Measurements from ENCODE around the gene THRA. TPM values are rescaled to one million over a fixed set of nuclear protein-coding genes. Genes with fewer than 3 reads are reported as not detected.

THRA gene
- total RNA-seq, 1 experiment from 2014 or later = 18.4 TPM

DNA sequence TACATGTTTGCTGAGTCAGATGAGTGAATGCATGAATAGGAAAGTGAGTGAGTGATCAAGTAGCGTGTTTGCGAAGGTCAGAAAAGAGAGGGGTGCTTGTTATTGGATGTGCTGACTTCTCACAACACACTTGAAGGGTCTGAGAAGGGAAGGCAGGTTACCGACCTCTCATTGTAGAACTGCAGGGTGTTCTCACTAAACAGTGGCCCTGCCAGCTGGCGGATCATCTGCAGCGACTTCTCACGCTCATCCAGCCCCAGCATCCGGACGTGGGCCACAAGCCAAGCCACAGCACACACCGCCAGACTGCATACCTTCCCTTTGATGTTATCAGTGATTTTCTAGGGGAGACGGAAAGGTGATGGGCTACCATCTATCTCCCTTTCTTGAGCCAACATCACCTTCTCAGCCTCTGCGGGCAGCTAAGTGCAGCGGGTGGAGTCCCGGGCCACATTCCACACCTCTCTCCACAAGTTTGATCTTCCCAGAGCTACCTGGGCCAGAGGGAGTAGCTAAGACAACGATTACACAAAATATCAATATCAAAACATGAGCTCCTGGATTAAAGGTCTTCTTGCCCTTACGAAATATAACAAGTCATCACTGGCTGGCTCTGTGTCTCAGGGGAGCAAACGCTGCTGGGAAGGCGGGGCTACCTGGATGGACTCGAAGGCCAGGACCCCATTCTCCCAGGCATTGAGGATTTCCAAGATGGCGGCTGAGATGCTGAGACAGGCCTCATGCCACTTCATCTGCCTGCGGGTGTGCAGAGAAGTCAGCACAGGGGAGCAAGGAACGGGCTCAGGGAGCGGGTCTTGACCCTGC, 36.6 kb upstream of the THRA start:
- no peak for DNase-seq (ENCODE audit: low spot score)
- in situ Hi-C loops (cut with HindIII; ENCODE audit: low sequenced_read_pairs) = no loop called here

DNA sequence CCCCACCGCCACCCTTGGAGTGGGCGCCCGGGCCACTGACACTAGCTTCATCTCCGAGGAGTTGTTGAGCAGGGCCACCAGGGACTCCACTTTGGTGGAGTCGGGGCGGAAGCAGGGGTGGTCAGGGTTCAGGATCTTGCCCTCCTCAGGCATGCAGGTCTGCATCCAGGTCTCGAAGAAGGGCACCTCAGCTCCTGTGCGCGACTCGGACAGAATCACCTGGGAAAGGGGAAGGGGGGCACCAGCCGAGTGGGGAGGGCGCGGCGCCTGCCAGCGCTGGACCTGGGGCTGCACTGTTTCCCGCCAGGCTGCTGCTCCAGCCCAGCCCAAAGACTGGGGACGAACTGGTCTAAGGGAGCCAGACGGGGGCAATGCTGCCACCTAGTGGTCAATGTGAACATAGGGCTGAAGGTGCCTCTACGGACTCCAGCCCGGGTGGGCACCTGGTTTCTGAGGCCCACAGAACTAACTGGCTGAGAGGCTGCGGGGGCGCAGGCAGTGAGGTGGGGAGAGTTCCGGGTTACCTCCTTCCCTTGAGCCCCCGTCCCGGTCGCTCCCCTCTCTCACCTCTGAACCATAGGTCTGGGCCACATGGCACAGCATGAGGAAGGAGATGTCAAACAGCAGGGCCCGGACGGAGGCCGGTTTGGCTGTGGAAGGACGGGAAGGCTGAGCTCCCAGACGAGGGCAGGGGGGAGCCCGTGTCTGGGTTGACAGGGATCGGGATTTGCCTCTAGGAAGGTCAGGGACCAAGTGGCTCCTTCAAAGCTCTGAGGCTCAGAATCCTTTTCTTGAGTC, 35.8 kb upstream of the THRA start:
- in situ Hi-C loops (cut with HindIII; ENCODE audit: low sequenced_read_pairs) = no loop called here
- peak; percentile 92 for DNase-seq (ENCODE audit: low spot score)

DNA sequence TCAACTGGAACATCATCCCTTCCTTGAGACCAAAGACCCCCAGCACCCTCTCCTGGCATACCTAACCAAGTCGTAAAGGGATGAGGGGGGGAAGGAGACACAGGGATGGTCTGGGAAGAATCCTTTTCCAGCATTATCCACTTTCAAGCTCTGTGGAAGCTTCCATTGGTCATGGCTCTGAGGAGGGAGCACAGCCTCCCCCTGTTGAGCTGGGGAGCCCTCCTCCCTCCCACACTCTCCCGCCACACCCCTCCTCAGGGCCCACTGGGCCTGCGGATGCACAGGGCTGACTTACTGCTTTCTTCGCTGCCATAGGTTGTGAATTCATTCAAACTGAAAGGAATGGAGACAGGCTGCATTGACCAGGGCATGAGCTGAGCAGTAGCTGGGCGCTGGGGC, 35.2 kb upstream of the THRA start:
- no peak for DNase-seq (ENCODE audit: low spot score)
- in situ Hi-C loops (cut with HindIII; ENCODE audit: low sequenced_read_pairs) = no loop called here

DNA sequence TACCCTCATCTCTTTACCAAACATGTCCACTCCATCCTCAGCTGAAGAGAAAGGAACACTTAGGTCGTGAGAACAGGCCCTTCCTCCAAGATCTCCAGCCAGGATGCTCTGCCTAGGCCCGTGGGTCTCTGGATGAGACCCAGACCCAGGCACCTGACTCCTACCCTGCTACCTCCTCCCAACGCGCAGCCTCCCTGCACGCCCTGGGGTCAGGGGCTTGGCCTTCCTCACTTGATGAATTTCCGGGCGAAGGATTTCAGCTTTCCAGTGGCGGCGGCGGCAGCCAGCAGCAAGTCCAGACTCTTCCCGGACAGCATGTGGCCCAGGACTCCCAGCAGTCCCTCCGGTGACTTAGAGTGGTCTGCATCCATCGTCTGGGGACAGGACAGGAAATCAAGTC, 34.2 kb upstream of the THRA start:
- DNase-seq (ENCODE audit: low spot score) = no peak
- in situ Hi-C loops (cut with HindIII; ENCODE audit: low sequenced_read_pairs) = no loop called here

DNA sequence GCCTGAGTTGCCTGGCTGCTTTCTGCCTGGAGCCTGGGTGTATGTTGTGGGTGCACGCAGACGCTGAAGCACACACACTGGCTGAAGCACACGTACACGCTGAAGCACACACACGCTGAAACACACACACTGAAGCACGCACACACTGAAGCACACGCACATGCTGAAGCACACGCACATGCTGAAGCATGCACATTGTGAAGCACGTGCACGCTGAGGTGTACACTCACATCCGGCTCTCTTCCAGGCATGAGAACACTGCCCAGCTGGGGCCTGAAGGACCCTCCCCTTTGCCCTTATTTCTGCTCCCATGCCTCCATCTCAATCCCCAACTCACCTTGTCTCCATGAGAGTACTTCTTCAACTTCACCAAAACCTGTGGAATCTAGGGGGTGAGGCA, 31.1 kb upstream of the THRA start:
- no peak for DNase-seq (ENCODE audit: low spot score)
- in situ Hi-C loops (cut with HindIII; ENCODE audit: low sequenced_read_pairs) = no loop called here

DNA sequence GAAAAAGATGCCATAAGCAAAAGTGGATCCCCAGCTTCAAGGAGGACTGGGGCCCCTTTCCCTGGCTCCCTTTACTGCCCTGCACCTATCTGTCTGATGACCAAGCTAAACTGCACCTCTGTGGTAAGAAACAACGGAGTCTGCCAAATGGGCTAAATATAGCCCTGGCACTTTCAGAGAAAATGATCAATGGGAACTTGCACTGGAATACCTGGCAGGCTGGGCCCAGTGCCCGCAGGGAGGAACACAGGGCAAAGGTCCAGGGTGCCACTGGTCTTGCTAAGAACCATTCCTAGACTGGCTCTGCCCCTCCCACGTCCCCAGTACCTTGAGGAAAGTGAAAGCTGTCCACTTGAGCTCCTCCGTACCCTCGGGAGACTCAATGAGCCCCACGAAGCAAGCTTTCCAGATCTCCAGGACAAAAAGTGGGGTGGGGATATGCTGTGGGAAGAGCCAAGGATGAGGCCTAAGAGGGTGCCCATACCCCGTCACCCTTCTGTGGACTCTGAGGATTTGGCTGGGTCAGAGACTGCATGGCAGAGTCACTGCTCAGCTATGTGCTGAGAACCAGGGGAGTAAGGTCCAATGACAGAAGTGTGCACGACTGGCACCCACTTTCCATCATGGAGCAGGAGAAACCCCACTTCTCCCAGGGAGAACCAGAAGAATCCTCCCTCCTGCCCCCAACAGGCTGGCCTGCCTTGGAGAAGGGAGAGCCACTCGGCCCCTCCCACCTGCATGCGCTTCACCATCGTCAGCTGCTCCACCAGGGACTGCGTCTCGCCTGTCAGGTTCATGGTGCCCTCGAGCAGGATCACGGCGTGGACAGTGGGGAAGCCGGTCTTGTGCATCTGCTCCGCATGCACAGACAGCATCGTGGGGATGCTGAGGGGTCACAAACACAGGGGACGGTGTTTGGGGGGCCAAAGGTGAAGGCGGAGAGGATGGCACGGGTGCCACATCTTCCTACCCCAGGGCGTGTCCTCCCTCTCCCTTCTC, 30.1 kb upstream of the THRA start:
- in situ Hi-C loops (cut with HindIII; ENCODE audit: low sequenced_read_pairs) = no loop called here
- no peak for DNase-seq (ENCODE audit: low spot score)

DNA sequence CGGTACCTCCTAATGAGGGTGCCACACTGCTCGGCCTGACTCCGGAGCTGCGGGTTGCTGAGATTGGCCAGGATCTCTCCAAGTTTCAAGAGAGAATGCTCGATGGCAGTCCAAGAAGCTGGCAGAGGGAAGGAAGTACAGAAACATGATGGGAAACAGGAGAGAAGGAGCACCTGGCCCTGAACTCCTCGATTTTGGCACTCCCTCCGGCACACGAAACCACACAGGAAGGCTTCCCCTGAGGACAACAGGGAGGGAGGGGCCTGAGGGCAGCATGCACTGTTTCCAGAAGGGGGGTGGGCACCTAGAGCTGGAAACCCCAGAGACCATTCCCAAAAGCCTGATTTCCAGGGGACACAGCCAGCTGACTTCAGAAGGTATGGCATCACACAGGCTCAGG, 29.4 kb upstream of the THRA start:
- in situ Hi-C loops (cut with HindIII; ENCODE audit: low sequenced_read_pairs) = no loop called here
- DNase-seq (ENCODE audit: low spot score) = no peak

DNA sequence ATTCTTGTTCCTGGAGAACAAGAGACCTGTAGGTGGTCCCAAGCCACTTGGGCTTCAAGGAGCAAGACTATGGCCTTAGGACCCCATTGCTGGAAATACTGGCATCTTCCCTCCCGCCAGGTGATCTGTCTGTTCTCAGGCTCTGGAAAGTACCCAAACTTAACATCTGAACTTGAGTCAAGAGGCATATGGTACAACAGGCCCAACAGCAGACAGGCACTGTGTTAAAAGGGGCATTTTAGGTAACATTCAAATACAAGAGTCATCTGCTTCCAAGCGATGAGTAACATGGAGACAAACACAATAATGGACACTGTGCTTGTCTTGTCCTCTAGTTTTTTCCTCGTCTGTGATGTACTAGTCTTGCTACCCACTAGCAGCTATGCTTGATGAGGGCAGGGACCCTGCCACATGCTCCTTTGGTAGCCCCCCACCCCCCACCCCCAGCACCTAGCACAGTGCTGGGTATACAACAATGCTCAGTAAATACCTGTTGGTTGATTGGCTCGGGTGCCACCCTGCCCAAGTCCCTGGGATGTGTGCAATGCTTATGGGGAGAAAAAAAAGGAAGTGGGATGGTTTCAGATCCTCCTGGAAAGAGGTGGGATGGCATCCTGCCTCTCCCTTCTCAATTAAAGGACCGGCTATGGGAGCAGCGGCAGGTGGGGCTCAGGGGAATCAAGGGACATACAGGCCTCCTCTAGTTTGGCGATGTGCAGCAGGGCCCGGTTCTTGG, 28.2 kb upstream of the THRA start:
- DNase-seq (ENCODE audit: low spot score) = peak; percentile 63
- in situ Hi-C loops (cut with HindIII; ENCODE audit: low sequenced_read_pairs) = no loop called here

DNA sequence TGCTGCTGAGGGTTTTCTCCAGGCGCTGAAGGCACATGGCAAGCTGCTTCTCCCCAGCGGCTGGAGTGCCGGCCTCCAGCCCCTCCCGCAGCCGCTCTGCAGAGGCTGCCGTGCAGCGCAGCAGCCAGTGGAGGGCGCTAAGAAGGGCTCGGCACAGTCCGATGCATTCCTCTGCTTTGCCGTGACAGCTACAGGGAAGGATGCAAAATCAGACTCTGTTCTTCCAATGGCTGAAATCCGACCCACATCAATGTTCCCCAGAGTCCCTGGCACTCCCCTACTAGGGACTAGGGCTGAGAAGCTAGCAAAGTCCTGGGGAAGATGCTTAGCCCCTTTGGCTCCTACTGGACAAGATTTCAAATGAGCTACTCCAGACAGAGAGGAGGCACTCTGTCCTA, 27.6 kb upstream of the THRA start:
- in situ Hi-C loops (cut with HindIII; ENCODE audit: low sequenced_read_pairs) = no loop called here
- DNase-seq (ENCODE audit: low spot score) = peak; percentile 86

DNA sequence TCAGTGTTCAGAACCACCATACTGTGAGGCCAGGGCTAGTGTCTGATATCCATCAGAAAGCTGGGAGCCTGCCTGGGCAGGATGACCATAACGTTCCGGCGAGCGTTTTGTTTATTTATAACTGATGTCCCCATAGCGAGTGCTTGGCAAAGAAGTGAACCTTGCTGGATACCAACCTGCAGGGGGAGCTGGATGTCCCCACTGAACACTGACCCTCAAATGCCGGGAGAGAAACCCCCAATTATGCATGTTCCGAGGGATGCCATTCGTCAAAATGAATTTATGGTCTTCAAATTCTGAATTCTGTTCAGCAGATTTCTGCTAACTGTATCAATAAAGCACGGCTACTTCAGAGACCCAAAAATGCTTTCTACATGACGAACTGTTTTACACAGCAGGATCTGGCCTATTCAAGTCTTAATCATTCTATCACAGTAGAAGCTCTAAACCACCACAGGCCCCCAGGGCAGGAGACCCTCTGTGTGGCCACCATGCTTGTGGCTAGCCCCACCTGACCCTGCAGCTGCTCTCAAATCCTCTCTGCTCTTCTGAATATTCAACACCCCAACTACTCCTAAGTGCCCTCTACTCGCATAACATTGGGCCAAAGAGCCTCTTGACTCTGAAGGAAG, 23.8 kb upstream of the THRA start:
- DNase-seq (ENCODE audit: low spot score) = peak; percentile 90
- in situ Hi-C loops (cut with HindIII; ENCODE audit: low sequenced_read_pairs) = no loop called here

DNA sequence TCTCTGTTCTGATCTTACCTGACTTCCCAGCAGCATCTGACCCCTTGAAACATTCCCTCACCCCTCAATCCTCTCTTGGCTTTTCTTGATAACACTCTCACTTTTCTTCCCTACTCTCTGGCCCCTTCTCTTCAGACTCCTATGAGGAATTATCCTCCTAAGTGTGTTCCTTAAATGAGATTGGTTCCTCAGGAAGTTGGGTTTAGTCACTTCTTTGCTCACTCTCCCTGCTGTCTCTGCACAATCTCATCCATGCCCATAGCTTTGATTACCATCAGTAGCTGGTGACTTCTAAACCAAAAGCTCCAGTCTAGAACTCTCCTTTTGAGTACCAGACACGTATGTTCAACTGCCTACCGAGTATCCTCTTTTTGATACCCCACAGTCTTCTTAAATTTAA, 21.6 kb upstream of the THRA start:
- in situ Hi-C loops (cut with HindIII; ENCODE audit: low sequenced_read_pairs) = no loop called here
- DNase-seq (ENCODE audit: low spot score) = no peak

DNA sequence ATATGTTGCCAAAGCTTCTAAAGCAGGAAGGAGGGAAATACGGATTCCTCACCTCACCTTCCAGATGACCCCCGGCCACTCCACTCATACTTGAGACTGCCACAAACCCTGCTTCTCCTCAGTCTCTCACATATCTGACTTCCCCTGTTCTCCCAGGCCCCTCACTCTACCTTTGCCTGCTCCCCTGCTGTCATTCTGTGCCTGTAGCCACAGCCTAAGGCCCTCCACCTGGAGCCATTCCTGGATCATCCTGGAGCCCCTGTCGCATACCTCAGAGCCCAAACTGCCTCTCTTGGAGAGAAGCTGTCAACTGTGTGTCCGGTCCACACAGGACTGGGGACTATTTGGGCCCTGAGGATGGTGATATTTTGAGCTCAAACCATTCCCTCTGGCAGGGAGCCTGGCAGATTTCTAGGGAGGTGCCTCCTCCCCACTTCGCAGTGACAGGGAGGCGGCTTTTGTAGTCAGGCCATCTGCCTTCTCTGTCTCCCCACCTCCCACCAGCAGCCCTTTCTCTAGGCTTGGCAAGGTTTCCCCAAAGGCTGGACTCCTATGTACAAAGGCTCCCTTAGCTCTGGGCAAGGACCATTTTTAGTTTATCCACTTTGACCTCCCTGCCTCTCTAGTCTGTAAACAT, 6.3 kb upstream of the THRA start:
- in situ Hi-C loops (cut with HindIII; ENCODE audit: low sequenced_read_pairs) = loop anchor here (25.0 kb wide), 1 partner anchor 256 kb away; the partner anchor contains the start of gene RARA
- DNase-seq (ENCODE audit: low spot score) = peak; percentile 99

DNA sequence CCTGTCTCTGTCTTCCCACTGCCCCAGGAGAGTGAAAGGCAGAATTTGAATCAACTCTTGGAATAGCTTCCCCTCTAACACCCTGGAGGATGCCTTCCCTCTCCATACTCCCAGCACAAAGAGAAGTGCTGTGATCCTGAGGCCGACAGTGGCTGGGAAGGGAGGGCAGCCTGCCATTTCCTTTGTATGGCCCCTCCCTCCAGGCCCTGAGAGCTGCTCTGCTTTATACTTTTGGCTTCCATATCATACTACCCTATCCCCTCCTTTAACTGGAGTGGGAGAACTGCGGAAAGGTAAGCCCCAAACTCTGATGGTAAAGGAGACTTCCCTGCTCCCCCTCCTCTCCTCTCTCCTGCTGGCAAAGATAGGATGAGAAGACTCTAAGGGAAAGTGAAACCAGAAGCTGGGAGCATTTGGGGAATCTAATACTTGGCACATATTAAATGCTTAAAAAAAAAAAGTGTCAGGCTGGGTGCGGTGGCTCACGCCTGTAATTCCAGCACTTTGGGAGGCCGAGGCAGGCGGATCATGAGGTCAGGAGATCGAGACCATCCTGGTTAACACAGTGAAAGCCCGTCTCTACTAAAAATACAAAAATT, 4.5 kb upstream of the THRA start:
- in situ Hi-C loops (cut with HindIII; ENCODE audit: low sequenced_read_pairs) = loop anchor here (25.0 kb wide), 1 partner anchor 254 kb away; the partner anchor contains the start of gene RARA
- DNase-seq (ENCODE audit: low spot score) = no peak

DNA sequence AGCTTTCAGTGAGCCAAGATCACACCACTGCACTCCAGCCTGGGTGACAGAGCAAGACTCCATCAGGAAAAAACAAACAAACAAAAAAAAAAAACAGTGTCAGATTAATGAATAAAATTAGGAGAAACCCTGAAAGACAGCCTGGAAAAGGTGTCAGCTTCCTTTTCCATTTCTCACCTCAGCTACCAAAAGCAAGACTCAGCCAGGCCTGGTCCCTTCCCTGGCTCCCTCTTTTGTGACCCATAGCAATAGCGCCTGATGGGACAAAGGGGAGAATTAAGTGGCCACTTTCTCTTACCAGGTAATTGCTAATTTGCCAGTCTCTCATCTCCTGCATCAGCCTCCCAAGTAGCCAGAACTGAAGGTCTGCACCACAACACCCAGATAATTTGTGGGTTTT, 3.9 kb upstream of the THRA start:
- in situ Hi-C loops (cut with HindIII; ENCODE audit: low sequenced_read_pairs) = loop anchor here (25.0 kb wide), 1 partner anchor 253 kb away; the partner anchor contains the start of gene RARA
- DNase-seq (ENCODE audit: low spot score) = no peak

DNA sequence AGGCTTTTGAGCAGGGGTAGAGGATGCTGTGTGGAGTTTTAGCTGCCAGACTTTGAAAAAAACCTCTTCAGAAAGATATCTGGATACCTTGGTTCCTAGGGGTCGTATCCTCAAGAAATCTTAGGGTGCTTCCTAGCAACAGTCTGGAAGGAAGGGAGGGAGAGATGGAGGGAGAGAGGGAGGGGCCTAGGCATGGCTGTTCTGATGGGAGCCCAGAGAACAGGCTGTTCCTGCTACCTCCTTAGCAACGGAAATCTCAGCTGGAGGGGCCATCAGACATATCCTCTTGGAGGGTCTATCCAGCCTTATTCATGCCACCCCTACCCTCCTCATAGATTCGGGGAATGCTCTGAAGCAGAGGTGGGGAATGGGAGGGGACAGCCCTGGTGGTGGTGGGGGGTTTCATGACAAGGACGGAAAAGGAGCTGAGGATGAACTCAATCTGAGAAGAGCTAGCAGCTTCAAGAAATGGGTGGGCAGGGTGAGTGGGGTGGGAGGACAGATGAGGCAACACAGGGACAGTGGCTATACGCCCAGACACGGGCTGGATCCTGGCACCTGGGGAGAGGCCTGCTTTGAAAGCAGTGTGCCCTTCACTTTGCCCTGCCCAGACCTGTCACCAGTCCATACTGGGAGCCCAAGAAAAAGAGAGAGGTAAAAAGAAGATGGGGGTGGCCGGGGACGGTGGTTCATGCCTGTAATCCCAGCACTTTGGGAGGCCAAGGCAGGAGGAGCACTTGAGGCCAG, 2.9 kb upstream of the THRA start:
- in situ Hi-C loops (cut with HindIII; ENCODE audit: low sequenced_read_pairs) = loop anchor here (25.0 kb wide), 1 partner anchor 252 kb away; the partner anchor contains the start of gene RARA
- peak; percentile 53 for DNase-seq (ENCODE audit: low spot score)

DNA sequence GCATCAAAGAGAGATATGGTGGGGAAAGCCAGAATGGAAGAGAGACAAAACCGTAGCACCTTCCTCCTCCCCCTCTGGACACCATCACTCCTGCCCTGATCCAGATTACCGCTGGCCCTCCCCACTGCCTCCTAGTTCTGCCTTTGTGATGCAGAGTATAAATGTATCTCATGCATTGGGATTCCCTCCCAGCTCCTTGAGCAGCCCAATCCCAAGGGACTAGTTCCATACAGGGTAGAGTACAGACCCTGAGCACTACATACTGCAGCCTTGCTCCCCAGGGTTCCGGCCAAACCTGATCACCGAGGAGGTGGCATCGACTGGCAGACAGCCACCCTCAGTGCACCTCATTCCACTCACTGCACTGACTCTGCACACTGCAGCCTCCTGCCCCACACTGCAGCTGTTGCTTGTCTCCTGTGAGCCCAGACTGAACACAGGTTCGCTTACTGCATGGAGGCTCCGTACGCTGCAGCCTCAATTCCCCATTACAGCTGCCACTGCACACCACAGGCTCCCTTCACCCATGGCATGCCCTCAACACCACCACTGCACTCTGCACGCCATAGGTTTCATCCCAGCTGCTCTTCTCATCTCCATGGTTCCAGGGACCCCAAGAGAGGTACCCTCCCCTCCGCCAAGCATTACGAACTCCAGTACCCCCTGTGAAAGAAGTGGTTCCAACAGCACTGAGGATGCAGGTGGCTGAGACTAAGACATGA, 1.7 kb upstream of the THRA start:
- in situ Hi-C loops (cut with HindIII; ENCODE audit: low sequenced_read_pairs) = loop anchor here (25.0 kb wide), 1 partner anchor 251 kb away; the partner anchor contains the start of gene RARA
- DNase-seq (ENCODE audit: low spot score) = no peak

All from G401 (cell line).